SKM-1 (cell line): ENCODE data around the gene ABCC3.

Experiments
- DNase-seq: peaks from one replicate; lab custom pipeline; 2025; ENCODE audit not compliant: unreplicated experiment; lab: John Stamatoyannopoulos, UW

ABCC3 gene

GRCh38 chr17:50627782-50628601 lies 6.7 kb upstream of the ABCC3 start:
- DNase-seq, result no peak

DNA sequence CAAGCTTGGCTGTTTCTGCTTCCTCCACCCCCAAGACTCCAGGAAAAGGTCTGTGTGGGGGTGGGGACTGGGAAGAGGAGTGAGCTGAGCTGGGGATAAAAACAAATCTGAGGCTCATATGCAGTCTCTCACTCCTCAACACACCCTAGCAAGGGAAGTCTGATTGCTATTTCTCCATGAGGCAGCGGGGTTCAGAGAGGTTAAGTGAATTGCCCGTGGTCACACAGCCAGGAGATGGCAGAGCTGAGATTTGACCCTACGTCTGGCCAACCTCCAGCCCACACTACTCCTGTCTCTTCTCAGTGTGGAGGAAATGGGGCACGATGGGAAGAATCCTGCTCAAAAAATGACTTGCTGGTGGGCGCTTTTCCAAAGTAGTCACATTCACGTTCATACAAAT lies 4.8 kb upstream of the ABCC3 start:
- DNase-seq, result no peak

- no peak for DNase-seq
These were observed 4.0 kb upstream of the ABCC3 start for GRCh38 chr17:50630524-50631194.

GRCh38 chr17:50631195-50631907 lies 3.3 kb upstream of the ABCC3 start:
- DNase-seq, result no peak

- no peak for DNase-seq
These were observed 2.6 kb upstream of the ABCC3 start for GRCh38 chr17:50631908-50632571.

DNA sequence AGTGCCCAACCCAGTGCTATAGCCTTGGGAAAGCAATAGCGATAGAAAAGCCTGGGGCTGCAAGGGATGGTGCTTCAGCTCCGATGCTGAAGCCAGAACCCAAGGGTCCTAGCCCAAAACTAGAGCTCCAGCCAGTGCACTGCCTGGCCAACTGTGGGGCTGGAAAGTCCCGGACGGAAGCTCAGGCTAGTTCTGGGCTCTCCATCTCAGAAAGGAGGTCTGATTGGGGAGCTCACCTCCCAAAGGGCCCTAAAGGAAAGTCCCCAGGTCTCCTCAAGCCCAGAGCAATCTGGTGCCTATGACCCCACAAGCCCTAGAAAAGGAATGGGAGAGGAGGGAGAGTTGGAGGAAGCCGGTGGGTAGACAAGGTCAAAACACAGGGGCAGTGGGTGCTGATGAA lies 2.0 kb upstream of the ABCC3 start:
- no peak for DNase-seq

DNA sequence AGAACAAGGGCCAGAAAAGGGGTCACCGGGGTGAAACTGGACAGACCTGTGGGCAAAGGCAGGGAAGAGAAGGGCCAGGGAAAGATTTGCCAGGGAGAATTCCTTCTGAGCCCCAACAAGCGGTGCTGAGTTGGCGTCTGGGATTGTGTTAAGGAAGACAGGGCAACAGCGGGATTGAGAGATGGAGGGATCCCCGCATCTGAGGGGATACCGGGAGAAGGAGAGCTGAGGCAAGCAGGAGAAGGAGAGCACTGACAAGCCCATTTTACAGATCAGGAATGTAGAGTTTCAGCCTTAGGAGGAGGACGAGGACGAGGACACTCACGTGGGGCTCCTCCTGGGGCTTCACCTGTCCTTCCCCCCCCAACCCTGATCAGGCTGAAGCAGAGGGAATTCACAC lies 998 bp upstream of the ABCC3 start:
- DNase-seq, result no peak

- DNase-seq, result no peak
These were observed 442 bp downstream of the ABCC3 start for GRCh38 chr17:50634915-50635731.

GRCh38 chr17:50635732-50635981 lies 976 bp downstream of the ABCC3 start:
- DNase-seq, result no peak

DNA sequence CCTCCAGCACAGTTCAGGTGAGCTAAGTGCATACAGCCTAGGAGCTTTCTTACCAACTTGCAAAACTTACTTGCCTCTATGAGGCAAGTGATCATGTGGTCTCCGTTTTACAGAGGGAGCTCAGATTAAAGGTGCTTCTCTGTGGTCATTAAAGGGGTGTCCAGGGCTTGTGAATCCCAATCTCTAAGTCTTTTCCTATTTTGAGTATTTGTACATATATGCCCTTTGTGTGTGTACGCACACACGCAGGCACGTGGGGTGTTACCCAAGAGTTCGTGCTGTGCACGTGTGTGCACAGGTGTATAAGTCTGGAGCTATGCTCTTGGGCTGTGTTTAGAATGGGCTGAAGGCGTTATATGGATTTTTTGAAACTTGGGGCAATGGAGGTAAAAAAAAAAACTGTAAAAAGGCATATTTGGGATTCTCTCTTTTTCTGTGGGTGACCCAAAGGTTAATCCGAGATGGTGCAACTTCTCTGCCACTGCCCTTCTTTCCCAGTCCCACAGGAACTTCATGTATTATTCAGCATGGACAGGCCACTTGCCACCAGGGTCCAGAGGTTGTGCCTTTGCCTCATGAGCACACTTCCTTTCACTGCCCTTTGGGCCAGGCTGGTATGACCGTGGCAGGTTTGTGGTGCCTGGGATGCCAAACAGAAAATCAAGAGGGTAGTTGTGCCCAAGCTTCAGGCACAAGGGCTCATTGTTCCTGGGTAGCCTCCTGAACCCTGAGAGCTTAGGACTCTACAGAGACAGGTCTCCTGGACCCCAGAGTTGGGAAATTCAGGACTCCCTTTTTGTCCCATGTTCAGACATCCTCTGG lies 1.5 kb downstream of the ABCC3 start:
- DNase-seq, result no peak

DNA sequence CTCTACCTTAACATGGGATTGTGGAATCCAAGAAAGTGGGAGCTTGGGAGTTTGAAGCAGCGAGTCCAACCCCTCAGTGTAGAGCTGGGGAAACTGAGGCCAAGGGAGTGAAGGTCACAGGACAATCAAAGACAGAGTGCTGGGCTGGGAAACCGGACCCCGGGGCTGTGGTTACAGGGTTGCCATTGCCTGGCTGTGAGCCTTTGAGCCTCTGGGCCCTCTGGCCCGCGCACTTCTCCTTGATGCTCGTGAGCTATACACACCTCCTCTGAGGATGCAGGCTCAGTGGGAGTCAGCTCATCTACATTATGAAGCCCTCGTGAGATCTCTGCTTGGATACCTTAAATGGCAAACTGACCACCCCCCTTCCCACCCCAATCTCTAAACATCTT lies 2.1 kb downstream of the ABCC3 start:
- DNase-seq, result no peak

DNA sequence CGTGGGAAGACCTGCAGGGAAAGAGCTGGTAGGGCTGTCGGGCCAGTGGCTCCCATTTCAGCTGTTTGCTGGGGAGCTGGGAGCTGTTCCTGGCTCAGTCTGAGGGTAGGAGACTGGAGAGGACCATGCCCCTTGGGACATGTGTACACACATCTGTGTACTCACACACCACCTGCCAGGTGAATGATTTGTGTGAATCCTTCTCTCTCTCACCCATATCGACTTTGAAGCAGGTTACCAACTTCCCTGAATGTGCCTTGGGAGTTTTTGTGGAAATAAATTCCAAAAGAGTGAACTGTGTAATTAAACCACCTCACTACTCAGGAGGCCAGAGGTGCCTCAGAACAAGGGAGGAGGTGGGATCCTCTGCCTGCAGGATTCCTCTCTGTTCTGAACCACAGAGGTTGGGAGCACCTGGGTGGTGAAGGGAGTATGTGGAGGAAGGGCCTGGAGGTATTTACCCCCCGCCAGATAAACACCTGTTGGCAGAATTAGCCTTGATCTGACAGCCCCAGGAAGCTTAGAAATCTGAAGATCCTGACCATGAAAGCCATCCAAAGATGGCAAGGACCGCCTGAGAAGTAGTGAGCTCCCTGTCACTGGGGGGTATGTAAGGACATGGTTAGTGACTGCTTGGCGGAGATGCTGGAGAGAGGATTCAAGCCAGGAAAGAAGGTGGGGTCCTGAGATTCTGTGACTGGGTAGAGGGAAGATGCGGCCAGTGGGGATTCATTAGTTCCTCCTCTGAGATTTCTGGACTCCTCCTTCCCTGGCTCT lies 3.3 kb downstream of the ABCC3 start:
- no peak for DNase-seq

GRCh38 chr17:50638606-50638965 lies 3.9 kb downstream of the ABCC3 start:
- DNase-seq, result no peak

DNA sequence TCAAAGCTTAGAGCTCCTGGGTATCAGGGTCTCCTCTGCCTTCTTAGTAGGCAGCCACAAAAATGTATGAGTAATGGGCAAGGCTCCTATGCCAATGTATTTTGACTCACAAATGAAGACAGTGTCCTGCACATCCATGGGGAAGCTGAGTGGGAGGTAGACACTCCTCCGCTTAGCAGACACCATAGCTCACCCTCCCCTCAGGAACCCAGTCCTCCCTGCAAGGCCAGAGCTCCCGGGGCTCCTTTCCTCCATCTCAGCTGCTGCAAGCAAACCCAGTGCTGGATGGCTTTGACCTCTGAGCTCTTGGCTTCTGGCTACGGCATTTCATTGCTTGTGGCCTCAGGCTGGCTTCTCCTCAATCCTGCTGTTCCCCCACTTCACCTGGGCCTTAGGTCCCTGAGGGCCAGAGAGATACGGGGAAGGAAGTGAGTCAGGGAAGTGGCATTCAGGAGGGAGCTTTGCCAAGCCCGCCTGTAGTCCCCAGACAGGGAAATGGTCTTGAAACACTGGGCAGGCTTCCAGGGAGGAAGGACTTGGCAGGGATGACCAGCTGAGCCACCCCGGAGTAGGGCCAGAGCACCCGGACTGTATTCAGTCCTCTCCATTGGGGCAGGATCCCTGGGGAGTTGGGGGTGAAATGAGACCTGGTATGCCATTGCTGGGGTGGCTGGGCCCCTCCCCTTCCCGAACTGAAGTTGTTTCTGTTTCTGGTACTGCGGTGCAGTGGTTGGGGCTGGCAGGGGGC lies 4.5 kb downstream of the ABCC3 start:
- no peak for DNase-seq

- no peak for DNase-seq
These were observed 6.1 kb downstream of the ABCC3 start for GRCh38 chr17:50640686-50641351.

GRCh38 chr17:50641357-50641756 lies 6.7 kb downstream of the ABCC3 start:
- DNase-seq, result no peak

DNA sequence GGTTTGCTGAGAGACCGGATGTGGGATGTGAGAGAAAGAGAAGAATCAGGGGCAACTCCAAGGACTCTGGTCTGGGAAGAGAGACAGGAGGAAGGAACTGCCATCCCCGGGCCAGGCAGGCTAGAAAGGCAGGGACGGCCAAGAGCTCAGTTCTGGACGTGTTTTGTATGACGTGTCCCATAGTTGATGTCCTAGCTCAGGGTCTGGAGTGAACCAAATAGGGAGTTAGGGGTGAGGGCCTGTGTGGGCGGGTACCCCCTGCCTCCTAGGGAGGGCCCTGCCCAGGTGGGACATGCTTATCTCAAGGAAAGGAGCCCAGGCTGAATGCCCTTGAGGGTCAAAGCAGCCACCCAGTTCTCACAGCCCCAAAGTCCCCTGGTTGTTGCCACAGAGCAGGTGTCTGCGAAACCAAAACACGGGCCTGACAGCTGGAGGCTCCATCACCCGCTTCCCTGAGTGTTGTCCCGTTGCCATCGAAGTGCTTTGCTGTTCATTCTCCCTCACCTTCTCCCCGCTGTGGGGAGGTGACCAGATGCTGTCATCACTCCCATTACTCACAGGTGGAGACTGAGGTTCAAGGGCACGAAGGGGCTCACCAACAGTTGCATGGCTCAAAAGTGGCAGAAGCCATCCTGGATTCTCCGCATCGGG lies 7.5 kb downstream of the ABCC3 start:
- DNase-seq, result no peak
